HG03060 (cell line): ENCODE results near the gene KCNJ13.
"Not testable (repeated sequence)": the region's sequence is repeated elsewhere in the genome, so short reads cannot be mapped to it uniquely, and the experiment has no call there.

Experiments used
- ATAC-seq: cut with Tn5 transposase; IDR thresholded peaks from one replicate; pipeline ENCODE4 v1.9.1; 2021; ENCODE audit warnings: low read depth, moderate number of reproducible peaks; ENCODE audit not compliant: unreplicated experiment

KCNJ13 gene

DNA sequence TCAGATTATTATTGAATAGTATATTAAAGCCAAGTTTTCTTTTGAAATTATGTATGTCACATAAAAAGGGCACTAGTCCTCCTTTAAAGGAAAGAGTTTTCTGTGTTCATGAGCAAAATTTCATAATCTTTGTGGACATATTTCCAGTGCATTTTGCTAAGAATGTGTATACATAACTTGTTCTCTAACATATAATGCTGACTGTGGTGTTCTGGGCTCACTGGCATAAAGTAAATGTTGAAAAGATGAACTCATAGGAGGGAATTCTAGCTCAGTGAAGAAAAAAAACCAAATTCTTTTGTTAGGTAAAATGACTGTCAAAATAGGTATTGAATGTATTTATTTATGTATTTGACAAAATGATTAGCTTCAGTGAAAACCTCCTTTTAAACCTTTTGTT lies 6.2 kb downstream of the KCNJ13 start:
- ATAC-seq = no peak

DNA sequence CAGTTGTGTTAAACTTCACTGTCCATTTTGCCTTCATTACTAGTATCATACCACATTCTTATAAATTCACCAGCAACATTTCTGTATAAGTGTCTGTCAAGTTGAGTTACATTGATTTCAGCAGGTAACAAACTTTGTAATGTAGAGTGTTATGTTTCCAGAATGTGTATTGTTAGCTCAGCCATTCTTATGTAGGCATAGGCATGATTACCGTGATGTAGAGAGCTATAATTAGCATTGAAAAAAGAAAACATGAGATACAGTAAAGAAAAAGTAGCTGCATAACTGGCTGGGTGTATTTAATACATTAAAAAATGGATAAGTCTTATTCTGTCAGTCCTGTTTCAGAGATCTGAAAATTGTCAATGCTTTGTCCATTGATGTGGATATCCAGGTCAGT lies 8.5 kb downstream of the KCNJ13 start:
- no peak for ATAC-seq

- ATAC-seq = no peak
Measured at GRCh38 chr2:232761301-232761907, 15.0 kb downstream of the KCNJ13 start.

- ATAC-seq = no peak
Measured at GRCh38 chr2:232757905-232758304, 18.5 kb downstream of the KCNJ13 start.

DNA sequence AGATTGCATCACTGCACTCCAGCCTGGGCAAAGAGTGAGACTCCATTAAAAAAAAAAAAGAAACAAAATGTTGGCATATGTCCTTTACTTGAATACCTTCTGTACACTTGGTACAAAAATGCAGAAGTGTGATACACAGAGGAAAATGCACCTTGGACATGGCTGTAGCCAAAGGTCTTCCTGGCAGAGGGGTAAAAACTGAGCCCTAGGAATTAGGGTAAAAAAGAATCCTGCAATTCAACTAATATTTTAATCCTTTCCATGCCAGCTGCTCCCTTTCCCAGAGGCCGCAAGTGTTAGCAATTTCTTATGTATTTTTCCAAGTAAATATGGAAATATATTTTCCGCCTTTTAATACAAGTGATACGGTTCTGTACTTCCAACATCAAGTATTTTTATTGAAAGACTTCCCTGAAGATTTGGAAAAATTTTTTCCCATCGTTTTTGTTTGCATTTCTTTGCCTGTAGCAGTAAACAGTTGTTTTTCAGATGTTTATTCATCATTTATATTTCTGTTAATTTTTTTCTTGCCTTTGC lies 26.2 kb downstream of the KCNJ13 start:
- ATAC-seq = no peak

GRCh38 chr2:232749331-232749730 lies 27.0 kb downstream of the KCNJ13 start:
- ATAC-seq = no peak

DNA sequence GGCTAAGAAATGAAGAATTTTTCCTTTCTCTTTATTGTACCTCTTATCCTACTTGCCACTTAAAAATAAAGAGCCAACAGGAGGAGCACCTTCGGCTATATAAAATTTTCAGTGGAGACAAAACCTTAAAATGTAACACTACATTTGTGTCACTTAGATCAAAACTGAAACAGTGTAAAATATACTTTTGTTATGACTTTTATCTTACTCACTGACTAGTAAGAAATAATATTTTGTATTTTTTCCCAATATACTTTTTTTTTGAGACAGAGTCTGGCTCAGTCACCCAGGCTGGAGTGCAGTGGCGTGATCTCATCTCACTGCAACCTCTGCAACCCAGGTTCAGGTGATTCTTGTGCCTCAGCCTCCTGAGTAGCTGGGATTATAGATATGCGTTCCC lies 28.3 kb downstream of the KCNJ13 start:
- ATAC-seq = no peak

DNA sequence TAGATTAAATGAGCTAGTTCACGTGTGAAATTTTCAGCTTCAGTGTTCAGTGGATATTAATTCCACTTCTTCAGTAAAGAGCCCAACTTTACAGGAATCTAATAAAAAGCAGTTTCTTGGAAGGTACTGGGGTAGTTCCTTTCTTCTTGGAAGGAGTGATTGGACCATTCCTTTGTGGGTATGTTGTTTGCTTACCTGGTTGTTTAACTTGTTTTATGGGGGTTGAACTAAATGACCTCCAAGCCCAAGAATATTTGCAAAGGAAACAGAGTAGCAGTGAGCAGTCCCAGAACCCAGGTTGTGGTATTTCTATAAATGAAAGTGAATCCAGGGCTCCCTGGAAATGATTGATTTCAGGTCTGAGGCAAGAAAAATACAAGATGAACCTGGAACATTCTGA lies 31.4 kb downstream of the KCNJ13 start:
- no peak for ATAC-seq

GRCh38 chr2:232741972-232742371 lies 34.4 kb downstream of the KCNJ13 start:
- ATAC-seq = no peak

GRCh38 chr2:232741294-232741693 lies 35.1 kb downstream of the KCNJ13 start:
- ATAC-seq = no peak

DNA sequence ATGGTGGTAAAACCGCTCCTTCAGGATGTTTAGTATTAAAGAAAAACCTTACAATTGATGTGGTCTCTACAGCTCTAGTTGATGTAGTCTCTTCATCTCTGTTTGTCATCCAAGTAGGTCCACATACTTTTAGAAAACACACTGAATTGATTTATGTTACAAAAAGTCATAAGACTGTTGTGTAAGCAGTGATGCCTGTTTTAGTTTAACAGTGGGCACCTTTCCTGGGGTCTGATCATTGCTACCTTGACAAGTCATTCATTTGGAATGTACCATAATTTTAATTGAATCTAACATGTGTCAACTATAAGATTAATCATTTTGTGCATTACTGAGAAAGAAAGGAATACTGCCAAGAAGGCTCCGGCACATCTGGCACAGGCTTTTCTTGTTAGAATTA lies 44.9 kb downstream of the KCNJ13 start:
- ATAC-seq = no peak

GRCh38 chr2:232728785-232729184 lies 47.6 kb downstream of the KCNJ13 start:
- no peak for ATAC-seq

DNA sequence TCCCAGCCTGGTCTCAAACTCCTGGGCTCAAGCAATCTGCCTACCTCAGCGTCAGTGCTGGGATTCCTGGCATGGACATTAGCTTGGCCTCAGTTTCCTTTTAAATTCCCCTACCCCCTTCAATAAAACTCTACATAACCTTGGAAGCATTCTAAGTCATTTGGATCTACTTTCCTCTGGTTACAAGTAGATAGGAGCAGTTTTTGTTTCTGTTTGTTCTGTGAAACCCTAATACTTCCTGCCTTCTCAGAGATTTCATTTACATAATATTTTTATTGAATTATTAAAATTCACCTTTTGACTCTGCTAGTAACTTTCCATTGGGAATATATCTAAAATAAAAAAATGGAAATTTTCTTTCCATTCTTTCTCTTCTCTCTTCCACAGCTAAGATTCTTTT lies 53.3 kb downstream of the KCNJ13 start:
- ATAC-seq = no peak

GRCh38 chr2:232721882-232722281 lies 54.5 kb downstream of the KCNJ13 start:
- no peak for ATAC-seq

DNA sequence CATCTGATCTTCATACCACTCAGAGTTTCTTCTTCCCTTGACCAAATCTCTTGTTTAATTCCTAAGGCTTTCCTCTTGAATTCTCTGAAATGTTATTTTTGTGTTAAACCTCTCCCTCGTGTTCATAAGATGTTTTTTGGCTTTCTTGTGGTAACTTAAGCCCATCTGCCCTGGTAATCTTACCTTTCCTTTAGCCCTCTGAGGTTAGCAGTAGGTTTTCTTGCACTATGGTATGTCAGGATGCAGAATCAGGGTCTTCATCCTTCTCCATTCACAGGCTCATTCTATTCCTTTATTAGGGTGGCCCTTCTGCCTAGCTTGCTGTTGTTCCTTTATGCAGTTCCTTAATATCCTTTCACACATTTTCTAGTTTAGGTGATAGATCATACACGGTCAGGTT lies 55.1 kb downstream of the KCNJ13 start:
- ATAC-seq = no peak

GRCh38 chr2:232720056-232720455 lies 56.3 kb downstream of the KCNJ13 start:
- not testable (repeated sequence) for ATAC-seq
